GM19023 (cell line): ENCODE data around the gene LCK.

Source experiments
- ATAC-seq: cut with Tn5 transposase; IDR thresholded peaks from one replicate; pipeline ENCODE4 v1.9.1; 2021; ENCODE audit warnings: mild to moderate bottlenecking, moderate library complexity; ENCODE audit not compliant: unreplicated experiment

LCK gene

DNA sequence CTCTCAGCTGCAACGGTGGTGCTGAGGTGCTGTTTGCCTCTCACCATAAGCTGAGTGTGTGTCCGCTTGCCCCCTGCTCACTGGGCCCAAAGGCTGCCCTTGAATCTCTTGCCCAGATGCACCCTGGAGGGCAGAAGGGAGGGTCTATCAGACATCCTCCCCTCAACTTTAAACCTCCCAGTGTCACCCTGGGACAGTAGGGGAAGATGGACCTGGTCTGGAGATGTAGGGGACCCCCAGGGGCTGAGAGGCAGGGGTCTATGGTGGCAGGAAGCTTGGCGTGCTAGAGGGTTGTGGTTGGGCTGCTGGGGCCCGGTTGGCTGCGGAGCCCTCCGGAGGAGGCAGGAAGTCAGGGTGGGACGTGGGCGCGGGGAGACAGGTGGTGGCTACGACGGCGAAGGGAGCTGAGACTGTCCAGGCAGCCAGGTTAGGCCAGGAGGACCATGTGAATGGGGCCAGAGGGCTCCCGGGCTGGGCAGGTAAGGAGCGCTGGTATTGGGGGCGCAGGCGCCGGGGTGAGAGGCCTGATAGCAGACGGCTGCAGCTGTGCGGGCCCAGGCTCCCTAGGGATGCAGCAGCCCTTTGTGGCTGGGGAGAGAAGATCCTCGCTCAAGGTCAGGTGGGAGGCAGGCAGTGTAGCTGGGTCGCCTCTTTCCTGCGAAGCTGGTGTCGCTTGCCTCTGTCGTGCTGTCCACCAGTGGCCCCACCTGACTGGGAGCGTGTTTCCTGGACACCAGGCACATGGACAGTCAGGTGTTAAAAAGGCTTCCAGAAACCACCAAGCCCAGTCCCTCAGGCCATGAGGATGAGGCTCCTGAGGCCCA, at the start of gene LCK:
TSS of gene LCK (plus strand) at position 373 of the 824 bp plus-strand sequence. CDS start 23,065 bp downstream, outside the sequence.
- no peak for ATAC-seq

- ATAC-seq, result no peak
Observed at GRCh38 chr1:32204943-32205361, 46.1 kb upstream of the LCK start.

DNA sequence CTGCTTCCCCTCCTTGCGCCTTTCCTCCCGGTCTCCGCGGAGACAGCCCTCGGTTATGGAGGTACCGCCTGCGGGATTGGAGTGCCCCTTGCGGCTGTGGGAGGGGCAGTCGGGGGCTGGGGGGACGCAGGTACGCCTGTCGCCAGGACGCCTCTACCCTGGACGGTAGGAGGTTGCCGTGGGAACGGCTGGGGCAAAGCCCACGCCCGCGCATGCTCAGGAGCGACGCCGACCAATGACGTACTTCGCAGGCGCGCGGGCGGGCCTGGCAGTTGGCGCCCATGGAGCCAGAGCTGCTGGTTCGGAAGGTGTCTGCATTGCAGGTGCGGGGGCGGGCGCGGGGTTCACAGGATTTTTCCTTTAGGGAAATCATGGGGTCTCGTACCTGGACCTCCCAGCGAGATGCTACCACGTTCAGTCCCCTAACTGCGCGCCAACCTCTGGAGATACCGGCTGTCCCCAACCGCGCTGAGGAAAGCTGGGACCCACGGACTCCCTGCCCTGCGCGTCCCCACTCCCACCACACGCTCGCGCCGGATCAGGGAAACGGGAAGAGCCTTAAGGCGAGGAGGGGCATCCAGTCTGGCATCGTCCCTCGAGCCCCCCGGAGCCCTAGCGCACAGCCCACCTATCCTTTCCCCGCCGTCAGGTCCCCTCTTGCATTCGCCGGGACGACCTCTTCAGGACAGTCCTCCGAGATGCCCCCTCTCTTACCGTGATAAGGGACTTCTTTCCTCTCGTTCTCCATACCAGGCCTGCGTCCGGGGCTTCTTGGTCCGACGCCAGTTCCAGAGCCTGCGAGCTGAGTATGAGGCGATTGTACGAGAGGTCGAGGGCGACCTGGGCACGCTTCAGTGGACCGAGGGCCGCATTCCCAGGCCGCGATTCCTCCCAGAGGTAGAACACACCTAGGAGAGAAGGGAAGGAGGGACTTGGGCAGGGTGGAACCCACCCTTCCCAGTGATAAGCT, 45.4 kb upstream of the LCK start, which contains the start of gene IQCC:
TSS of gene IQCC (plus strand) at position 271 of the 970 bp plus-strand sequence. CDS start at position 282, 11 bp downstream.
- ATAC-seq, result peak; percentile 37

DNA sequence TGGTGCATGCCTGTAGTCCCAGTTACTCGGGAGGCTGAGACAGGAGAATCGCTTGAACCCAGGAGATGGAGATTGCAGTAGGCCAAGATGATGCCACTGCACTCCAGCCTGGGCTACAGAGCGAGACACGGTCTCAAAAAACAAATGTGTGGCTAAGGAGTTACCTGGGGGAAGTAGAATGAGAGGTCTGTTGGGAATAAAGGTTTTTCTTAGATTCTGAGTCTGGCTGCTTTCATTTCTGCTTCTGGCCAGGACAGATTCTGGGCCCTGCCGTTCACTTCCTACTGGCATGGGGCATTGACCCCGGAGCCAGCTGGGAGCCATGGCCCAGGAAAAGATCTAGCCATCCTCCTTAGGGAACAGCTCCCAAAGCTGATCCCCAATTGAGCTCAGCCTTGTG, 42.6 kb upstream of the LCK start:
- ATAC-seq, result no peak

GRCh38 chr1:32208891-32209328, 42.2 kb upstream of the LCK start, which contains the start of gene DCDC2B:
DCDC2B (plus strand) TSS chr1:32209089; CDS start chr1:32209094, 5 bp downstream.
- ATAC-seq, result no peak

DNA sequence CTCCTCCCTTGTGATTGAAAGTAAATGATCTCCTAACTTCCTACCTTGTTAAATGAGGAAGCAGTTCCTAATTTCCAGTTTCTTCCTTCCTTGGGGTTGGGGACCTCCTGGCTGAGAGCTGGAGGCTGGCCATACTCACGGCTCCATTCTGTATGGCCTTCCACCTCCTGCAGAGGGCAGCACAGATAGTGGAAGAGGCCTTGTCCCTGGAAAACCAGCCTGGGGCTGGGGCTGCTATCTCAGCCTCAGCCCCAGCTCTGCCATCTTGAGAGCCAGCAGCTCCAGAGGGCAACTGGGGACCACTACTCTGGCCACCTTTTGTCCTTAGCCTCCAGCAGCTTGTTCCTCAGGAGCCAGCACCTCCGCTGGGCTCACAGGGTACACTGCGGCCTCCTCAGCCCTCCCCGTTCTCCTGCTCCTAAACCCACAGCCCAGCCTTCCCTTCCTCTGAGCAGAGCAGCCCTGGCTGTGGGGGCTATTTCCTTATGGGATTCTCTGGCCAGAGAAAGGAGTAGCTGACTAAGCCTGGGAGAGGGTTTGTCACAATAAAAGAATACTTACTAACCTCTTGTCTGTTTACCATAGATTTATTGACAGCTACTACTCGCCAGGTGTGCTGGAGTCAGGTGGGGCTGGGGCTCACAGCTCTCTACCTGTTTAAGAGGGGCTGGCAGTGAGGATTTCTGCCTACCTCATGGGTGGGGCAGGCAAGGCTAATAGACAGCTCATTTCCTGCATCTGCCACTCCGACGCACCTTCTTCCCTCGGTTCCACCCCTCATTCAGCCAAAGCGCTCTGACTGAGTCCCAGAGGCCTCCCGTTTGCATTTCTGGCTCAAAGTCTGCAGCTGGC, 35.2 kb upstream of the LCK start:
- ATAC-seq, result no peak

- ATAC-seq, result no peak
Observed at GRCh38 chr1:32216566-32216965, 34.5 kb upstream of the LCK start.

- ATAC-seq, result no peak
Observed at GRCh38 chr1:32219022-32219421, 32.0 kb upstream of the LCK start.

DNA sequence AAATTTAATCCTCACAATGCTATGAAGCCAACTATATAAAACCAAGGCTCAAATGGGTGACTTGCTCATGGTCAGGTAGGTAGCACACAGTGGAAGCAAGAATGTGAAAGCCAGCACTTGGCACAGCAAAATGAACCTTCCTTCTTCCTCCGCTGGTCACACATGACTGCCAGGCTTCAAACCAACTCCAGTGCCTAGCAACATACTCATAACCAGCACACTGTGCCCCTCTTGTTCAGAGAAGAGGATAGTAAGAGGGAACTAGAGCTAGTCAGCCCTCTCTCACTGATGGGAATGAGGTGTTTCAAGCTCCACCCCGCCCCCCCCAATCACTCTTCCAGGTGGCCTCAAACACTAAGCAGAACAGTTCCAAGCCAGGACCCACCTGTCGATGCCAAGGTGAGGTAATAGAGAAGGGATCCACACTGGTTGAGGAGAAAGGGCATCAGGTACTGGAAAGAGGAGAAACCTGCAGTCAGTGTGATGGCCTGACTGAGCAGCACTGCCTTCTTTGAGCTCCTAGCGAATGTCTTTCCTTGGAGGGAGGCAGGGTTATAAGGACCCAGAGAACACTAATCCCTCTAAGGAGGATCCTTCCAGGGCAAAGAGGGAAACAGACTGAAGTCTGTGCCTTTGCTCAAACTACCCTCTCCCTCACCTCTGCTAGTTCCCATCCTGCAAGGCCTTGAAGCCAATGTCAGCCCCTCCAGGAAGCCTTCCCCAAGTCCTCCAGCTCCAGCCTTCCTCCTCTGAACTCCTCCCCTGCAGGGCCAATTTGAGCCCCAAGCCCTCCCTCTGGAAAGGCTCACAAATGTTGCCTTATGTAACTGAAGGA, 30.1 kb upstream of the LCK start:
- ATAC-seq, result no peak

GRCh38 chr1:32221581-32221979, 29.5 kb upstream of the LCK start:
- no peak for ATAC-seq

GRCh38 chr1:32221980-32222755, 28.9 kb upstream of the LCK start, which contains the start of the genes EIF3I and TMEM234:
EIF3I (plus strand) TSS chr1:32222407; CDS start chr1:32222442, 35 bp downstream.
TMEM234 (minus strand) TSS chr1:32222353; CDS start chr1:32222322, 31 bp downstream.
- peak; percentile 91 for ATAC-seq

DNA sequence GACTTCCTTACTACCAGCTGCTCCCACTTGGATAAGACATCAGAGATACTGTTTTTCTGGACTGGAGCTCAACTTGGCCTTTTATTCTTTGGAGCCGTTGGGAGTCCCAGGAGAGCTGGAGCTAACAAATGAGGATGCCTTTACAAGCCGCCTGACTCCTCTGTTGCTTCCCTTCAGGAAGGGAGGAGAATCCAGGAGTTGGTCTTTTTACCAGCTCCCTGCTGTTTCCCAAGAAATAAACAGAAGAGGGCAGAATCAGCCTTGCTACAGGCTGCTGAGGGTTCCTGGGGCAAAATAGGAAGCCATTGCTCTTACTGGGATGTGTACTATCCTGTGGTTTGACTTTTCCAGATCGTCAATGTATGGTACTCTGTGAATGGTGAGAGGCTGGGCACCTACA, 27.4 kb upstream of the LCK start:
- ATAC-seq, result no peak

DNA sequence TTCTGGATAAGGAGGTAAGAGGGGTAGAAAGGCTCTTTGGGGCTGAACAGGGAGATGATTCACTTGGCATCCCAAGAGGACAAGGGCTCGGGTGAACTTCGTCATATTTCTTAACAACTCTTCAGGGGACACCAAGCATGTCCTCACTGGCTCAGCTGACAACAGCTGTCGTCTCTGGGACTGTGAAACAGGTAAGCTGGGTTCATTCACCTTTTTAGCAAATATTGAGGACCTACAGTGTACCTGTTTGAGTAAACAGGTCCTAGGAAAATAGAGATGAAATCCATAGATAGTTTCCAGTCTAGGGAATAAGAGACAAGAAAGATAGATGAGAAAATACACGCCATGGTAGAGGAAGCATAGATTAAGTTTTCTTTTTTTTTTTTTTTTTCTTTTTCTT, 26.8 kb upstream of the LCK start:
- no peak for ATAC-seq

- no peak for ATAC-seq
Observed at GRCh38 chr1:32228771-32229170, 22.3 kb upstream of the LCK start.

- ATAC-seq, result no peak
Observed at GRCh38 chr1:32231843-32232432, 19.1 kb upstream of the LCK start.

GRCh38 chr1:32232558-32233304, 18.3 kb upstream of the LCK start:
- ATAC-seq, result no peak

GRCh38 chr1:32234792-32235191, 16.3 kb upstream of the LCK start:
- no peak for ATAC-seq
